ENCODE data around the gene CLC.

The CLC gene

DNA sequence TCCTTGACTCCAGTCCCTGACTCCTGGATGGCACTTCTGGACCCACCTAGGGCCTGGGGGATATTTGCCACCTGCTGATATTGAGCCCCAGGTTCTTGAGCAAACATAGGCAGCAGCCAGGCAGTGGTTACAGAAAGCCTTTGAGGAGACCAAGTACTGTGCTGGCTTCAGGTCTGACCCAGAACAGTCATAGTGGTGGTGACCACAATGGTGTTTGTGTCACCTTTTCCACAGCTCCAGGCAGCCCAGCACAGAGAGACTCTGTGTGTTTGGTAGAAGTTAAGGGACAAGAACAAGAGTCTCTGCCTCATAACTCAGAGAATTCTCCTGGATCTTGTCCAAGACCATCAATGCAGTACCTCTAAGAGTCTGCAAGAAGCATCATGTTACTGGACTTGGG lies 14.6 kb upstream of the CLC start:
- Histone ChIP-seq H3K4me1 (no peaks in the 10 kb centered on the region), H3K27me3 (peaks cover 56% of the 10 kb centered on the region), H3K4me3 (ENCODE audit: low read depth, low read length) (no peak overlapping the region), H3K9me3 (no peaks in the 10 kb centered on the region), H3K36me3 (no peaks in the 10 kb centered on the region)
- no peak for TF ChIP-seq CTCF (IDR thresholded peaks at IDR 0.05; ENCODE audit: low read depth, low read length)
- no peak for DNase-seq

- no peak for TF ChIP-seq CTCF (IDR thresholded peaks at IDR 0.05; ENCODE audit: low read depth, low read length)
- DNase-seq = no peak
- Histone ChIP-seq H3K36me3 (no peaks in the 10 kb centered on the region), H3K4me1 (no peaks in the 10 kb centered on the region), H3K4me3 (ENCODE audit: low read depth, low read length) (no peak overlapping the region), H3K9me3 (no peaks in the 10 kb centered on the region), H3K27me3 (peaks cover 41% of the 10 kb centered on the region)
Measured at GRCh38 chr19:39749981-39750380, 12.2 kb upstream of the CLC start.

- no peak for DNase-seq
- Histone ChIP-seq H3K4me3 (ENCODE audit: low read depth, low read length) (no peak overlapping the region), H3K27me3 (peaks cover 29% of the 10 kb centered on the region), H3K9me3 (no peaks in the 10 kb centered on the region), H3K36me3 (no peaks in the 10 kb centered on the region), H3K4me1 (no peaks in the 10 kb centered on the region)
- TF ChIP-seq CTCF (IDR thresholded peaks at IDR 0.05; ENCODE audit: low read depth, low read length) = no peak
Measured at GRCh38 chr19:39746836-39747529, 9.2 kb upstream of the CLC start.

DNA sequence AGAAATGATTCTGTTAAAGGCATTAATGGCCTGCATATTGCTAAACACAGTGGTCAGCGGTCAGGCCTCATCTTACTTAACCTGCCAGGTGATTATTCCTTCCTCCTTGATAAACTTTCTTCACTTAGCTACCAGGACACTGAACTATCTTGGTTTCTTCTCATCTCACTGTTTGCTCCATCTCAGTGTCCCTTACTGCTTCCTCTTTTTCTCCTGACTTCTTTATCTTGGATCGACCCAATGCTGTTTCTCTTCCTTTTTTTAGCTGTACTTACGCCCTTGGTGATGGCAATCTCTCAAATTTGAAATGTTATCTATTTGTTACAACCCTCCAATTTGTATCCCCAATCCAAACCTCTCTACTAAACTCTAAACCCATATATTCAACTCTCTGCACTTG lies 7.8 kb upstream of the CLC start:
- no peak for TF ChIP-seq CTCF (IDR thresholded peaks at IDR 0.05; ENCODE audit: low read depth, low read length)
- no peak overlapping the region for H3K4me3 ChIP-seq (ENCODE audit: low read depth, low read length)
- DNase-seq = no peak
- H3K4me1 ChIP-seq = no peaks in the 10 kb centered on the region
- H3K36me3 ChIP-seq = no peaks in the 10 kb centered on the region
- peaks cover 24% of the 10 kb centered on the region for H3K27me3 ChIP-seq
- H3K9me3 ChIP-seq = no peaks in the 10 kb centered on the region

GRCh38 chr19:39740395-39740794 lies 2.6 kb upstream of the CLC start:
- H3K27me3 ChIP-seq = peaks cover 19% of the 10 kb centered on the region
- no peaks in the 10 kb centered on the region for H3K9me3 ChIP-seq
- H3K4me3 ChIP-seq (ENCODE audit: low read depth, low read length) = no peak overlapping the region
- no peaks in the 10 kb centered on the region for H3K36me3 ChIP-seq
- H3K4me1 ChIP-seq = no peaks in the 10 kb centered on the region
- no peak for TF ChIP-seq CTCF (IDR thresholded peaks at IDR 0.05; ENCODE audit: low read depth, low read length)
- DNase-seq = no peak

DNA sequence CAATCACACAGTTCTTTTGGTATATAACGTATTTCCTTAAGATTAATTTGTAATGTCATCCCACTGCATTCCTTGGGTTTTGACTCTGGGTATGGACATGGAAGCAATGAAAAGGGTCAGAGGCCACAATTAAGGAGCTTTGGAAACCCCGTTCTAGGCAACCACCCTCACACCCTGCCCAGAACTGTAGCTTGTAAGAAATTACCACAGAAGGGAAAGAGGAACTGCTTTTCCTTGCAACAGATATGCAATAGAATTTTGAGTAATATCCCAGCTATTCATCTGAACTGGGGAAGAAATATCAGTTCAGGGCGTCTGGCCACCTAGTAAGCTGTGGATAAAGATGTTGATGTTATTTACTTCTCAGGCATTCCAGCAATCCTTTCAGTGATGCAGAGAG lies 985 bp upstream of the CLC start:
- TF ChIP-seq CTCF (IDR thresholded peaks at IDR 0.05; ENCODE audit: low read depth, low read length) = no peak
- H3K4me3 ChIP-seq (ENCODE audit: low read depth, low read length) = no peak overlapping the region
- H3K9me3 ChIP-seq = no peaks in the 10 kb centered on the region
- no peaks in the 10 kb centered on the region for H3K4me1 ChIP-seq
- H3K36me3 ChIP-seq = no peaks in the 10 kb centered on the region
- no peak for DNase-seq
- H3K27me3 ChIP-seq = peaks cover 19% of the 10 kb centered on the region

Data from BE2C (cell line).